Mesothelial cell of epicardium (in vitro differentiated cells): ENCODE data around the gene CELA2B. TPM values are rescaled to one million over a fixed set of nuclear protein-coding genes. Genes with fewer than 3 reads are reported as not detected.

ENCODE experiments used
- DNase-seq, 2 experiments: peaks; one replicate each; pipeline ENCODE4 v3.0.0; 2021; ENCODE audit warnings: low spot score in 2 of 2; ENCODE audit not compliant: unreplicated experiment in 2 of 2
- H3K27ac Mint-ChIP-seq: 2 replicates; pipeline ENCODE4 v1.8.0; 2021; ENCODE audit warnings: mixed read lengths
- H3K27me3 Mint-ChIP-seq: 2 replicates; pipeline ENCODE4 v1.8.0; 2021; ENCODE audit warnings: low read depth, mixed read lengths
- H3K36me3 Mint-ChIP-seq: 2 replicates; pipeline ENCODE4 v1.8.0; 2021; ENCODE audit warnings: mixed read lengths
- H3K4me1 Mint-ChIP-seq: 2 replicates; pipeline ENCODE4 v1.8.0; 2021; ENCODE audit warnings: mixed read lengths
- H3K4me3 Mint-ChIP-seq: 2 replicates; pipeline ENCODE4 v1.8.0; 2021; ENCODE audit warnings: mild to moderate bottlenecking, moderate library complexity, mixed read lengths
- H3K9me3 Mint-ChIP-seq: 2 replicates; pipeline ENCODE4 v1.8.0; 2021; ENCODE audit warnings: mixed read lengths
- total RNA-seq: library from RNA; stranded (reverse); gene quantifications from 3 replicates; pipeline ENCODE4 v1.2.1, GENCODE V29; 2021
- TF ChIP-seq, protein P1 (sequence below): fragments of 200-600 bp; sonication (generic); IDR thresholded peaks from one replicate; pipeline ENCODE4 v1.5.0; 2021; ENCODE audit warnings: antibody characterized with exemption; ENCODE audit not compliant: unreplicated experiment

The CELA2B gene
- total RNA-seq, 1 donor from 2014 or later = not detected

GRCh38 chr1:15443281-15443680, 32.6 kb upstream of the CELA2B start:
- Mint-ChIP-seq H3K27me3 (peaks cover 16% of the 10 kb centered on the region), H3K27ac (no peak overlapping the region), H3K4me3 (no peak overlapping the region), H3K4me1 (no peaks in the 10 kb centered on the region), H3K36me3 (no peaks in the 10 kb centered on the region), H3K9me3 (no peaks in the 10 kb centered on the region)
- TF ChIP-seq, protein P1, sequence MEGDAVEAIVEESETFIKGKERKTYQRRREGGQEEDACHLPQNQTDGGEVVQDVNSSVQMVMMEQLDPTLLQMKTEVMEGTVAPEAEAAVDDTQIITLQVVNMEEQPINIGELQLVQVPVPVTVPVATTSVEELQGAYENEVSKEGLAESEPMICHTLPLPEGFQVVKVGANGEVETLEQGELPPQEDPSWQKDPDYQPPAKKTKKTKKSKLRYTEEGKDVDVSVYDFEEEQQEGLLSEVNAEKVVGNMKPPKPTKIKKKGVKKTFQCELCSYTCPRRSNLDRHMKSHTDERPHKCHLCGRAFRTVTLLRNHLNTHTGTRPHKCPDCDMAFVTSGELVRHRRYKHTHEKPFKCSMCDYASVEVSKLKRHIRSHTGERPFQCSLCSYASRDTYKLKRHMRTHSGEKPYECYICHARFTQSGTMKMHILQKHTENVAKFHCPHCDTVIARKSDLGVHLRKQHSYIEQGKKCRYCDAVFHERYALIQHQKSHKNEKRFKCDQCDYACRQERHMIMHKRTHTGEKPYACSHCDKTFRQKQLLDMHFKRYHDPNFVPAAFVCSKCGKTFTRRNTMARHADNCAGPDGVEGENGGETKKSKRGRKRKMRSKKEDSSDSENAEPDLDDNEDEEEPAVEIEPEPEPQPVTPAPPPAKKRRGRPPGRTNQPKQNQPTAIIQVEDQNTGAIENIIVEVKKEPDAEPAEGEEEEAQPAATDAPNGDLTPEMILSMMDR = no peak
- DNase-seq = no peak

DNA sequence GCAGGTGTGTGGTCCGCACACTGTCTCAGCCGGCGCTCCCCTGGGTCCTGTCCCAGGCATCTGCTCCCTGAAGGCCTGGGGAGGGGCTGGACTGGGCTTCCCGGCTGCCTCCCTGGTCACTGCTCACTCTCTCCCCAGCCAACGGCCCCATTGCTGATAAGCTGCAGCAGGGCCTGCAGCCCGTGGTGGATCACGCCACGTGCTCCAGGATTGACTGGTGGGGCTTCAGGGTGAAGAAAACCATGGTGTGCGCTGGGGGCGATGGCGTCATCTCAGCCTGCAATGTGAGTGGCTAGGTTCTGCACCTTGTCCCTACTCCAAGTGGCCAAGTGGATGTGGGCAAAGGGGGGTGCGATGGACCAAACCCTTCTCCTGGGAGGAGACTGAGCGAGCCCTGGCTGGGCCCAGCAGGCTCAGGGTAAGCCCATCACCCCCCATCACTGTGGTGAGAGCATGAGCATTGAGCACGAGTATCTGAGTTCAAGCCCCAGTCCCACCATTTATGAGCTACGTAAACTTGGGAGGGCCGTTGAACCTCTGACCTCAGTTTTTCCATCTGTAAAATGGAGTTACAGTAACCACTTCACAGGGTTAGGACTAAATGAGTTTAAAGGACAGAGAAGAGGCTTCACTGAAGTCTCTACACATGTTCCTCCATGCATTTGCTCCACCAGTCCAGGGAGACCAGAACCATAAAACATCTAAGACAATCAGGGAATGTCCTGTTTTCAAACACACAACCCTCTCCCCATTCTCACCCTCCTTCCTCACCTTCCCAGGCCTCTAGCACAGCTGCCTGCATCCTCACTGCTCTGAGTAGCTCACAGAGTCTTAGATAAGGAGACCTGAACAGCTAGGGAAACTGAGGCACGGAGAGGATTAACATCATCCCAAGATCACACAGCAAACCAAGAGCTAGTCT, 31.2 kb upstream of the CELA2B start:
- TF ChIP-seq, protein P1 = no peak
- Mint-ChIP-seq H3K9me3 (no peaks in the 10 kb centered on the region), H3K4me1 (no peaks in the 10 kb centered on the region), H3K4me3 (no peak overlapping the region), H3K27me3 (peaks cover 16% of the 10 kb centered on the region), H3K36me3 (no peaks in the 10 kb centered on the region), H3K27ac (no peak overlapping the region)
- DNase-seq = no peak

DNA sequence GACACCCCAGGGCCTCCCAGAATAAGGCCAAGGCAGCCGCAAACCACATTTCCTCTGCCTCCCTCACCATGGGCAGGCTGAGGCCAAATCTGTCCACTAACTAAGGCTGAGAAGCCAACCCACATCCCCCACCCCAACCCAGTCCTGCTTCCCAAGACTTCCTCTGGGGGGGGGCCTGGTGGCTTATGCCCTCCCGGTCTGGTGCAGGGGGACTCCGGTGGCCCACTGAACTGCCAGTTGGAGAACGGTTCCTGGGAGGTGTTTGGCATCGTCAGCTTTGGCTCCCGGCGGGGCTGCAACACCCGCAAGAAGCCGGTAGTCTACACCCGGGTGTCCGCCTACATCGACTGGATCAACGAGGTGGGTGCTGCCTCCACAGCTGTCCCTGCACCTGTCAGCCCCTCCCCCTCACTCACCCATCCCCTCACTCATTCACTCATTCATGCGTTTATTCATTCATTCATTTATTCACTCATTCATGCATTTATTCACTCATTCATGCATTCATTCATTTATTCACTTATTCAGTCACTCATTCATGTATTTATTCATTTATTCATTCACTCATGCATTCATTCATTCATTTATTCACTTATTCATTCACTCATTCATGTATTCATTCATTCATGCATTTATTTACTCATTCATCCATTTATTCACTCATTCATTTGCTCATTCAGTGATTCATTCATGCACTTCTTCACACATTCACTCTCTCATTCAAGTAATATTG, 30.3 kb upstream of the CELA2B start:
- TF ChIP-seq, protein P1 = no peak
- Mint-ChIP-seq H3K36me3 (no peaks in the 10 kb centered on the region), H3K4me1 (no peaks in the 10 kb centered on the region), H3K9me3 (no peaks in the 10 kb centered on the region), H3K27me3 (peaks cover 16% of the 10 kb centered on the region), H3K27ac (no peak overlapping the region), H3K4me3 (no peak overlapping the region)
- no peak for DNase-seq

DNA sequence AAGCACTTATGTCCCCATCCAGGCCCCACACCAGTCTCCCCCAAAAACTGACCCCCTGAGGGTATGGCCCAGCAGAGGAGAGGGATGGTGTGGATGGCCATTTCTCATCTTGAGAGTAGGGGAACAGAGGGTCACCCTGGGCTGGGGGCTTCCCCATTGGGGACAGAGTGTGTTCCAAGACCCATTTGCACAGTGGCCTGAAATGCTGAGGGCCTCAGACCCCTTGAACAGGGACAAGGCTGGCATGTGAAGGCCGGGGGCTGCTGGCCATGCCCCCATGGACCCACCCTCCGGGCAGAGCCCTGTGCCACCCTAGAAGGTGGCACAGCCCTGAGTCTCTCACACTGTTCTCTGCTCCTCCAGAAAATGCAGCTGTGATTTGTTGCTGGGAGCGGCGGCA, 29.7 kb upstream of the CELA2B start:
- Mint-ChIP-seq H3K9me3 (peaks cover 6% of the 10 kb centered on the region), H3K27me3 (peaks cover 14% of the 10 kb centered on the region), H3K4me1 (no peaks in the 10 kb centered on the region), H3K4me3 (no peak overlapping the region), H3K27ac (no peak overlapping the region), H3K36me3 (no peaks in the 10 kb centered on the region)
- no peak for DNase-seq
- TF ChIP-seq, protein P1 = no peak

DNA sequence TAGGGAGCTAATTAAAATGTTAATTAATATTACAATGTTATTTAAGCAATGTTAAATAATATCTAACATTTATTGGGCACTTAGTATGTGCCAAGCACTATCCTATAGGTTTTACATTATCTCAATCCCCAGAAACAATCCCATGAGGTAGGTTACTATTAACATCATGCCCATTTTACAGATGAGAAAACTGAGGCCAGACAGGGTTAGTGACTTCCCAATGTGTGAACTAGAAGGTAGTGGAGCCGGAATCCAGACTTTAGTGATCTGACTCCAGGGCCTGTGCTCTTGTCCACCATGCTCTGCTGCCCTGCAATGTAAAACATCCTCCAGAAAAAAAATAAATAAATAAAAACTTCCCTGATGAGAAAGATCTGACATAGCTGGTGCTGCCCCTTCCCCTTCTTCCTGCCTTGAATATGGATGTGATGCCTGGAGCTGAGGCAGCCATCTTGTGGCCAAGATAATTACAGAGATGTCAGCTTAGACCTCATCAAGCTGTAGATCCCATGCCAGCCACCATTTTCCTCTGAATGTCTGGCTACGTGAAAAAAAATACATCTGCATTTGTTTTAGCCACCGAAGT, 26.9 kb upstream of the CELA2B start:
- Mint-ChIP-seq H3K9me3 (peaks cover 6% of the 10 kb centered on the region), H3K36me3 (no peaks in the 10 kb centered on the region), H3K27me3 (peaks cover 10% of the 10 kb centered on the region), H3K4me1 (no peaks in the 10 kb centered on the region), H3K4me3 (no peak overlapping the region), H3K27ac (no peak overlapping the region)
- TF ChIP-seq, protein P1 = no peak
- DNase-seq = no peak
